C4-2B (cell line): ENCODE results near the gene RPS6KB2.

Experiments used
- ZFX ChIP-seq: fragments of 450-650 bp; IDR thresholded peaks from 2 replicates; pipeline ENCODE4 v1.6.1; 2017
- TF ChIP-seq, protein P1 (sequence below): fragments of 450-650 bp; conservative IDR thresholded peaks from 2 replicates; pipeline ENCODE4 v1.5.1; 2017; ENCODE audit warnings: mild to moderate bottlenecking

DNA sequence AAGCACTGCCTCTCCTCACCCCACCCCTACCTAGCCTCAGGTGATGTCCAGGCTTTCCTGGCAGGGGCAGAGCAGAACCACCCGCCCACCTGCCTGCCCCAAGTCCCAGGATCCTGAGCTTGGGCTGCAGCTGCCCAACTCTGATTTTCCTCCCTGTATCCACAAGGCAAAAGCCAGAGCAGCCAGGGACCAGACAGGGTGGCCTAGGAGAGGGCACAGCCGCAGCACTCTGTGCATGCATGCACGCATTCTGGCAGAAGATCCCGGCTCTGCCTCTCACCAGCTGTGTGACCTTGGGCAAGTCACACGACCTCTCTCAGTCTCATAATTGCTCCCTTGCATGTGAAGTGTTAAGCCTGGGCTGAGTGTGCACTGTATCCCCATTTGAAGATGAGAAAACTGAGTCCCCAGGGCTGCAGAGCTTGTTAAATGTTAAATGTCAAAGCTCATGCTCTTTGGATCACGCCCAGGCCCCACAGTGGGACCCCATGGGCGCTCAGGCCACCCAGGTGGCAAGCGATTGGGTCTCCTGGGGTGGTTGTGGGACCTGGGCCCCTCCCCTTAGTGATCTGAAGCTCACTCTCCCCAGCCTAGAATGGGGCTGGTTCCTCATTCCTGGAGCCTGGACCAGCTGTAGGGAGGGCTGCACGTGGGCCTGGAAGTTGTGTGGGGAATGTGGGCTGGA is 15.7 kb upstream of the RPS6KB2 start:
- TF ChIP-seq, protein P1, sequence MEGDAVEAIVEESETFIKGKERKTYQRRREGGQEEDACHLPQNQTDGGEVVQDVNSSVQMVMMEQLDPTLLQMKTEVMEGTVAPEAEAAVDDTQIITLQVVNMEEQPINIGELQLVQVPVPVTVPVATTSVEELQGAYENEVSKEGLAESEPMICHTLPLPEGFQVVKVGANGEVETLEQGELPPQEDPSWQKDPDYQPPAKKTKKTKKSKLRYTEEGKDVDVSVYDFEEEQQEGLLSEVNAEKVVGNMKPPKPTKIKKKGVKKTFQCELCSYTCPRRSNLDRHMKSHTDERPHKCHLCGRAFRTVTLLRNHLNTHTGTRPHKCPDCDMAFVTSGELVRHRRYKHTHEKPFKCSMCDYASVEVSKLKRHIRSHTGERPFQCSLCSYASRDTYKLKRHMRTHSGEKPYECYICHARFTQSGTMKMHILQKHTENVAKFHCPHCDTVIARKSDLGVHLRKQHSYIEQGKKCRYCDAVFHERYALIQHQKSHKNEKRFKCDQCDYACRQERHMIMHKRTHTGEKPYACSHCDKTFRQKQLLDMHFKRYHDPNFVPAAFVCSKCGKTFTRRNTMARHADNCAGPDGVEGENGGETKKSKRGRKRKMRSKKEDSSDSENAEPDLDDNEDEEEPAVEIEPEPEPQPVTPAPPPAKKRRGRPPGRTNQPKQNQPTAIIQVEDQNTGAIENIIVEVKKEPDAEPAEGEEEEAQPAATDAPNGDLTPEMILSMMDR: no peak
- no peak for TF ChIP-seq ZFX
